Measurements from ENCODE around the gene MACROD1.

The MACROD1 gene

DNA sequence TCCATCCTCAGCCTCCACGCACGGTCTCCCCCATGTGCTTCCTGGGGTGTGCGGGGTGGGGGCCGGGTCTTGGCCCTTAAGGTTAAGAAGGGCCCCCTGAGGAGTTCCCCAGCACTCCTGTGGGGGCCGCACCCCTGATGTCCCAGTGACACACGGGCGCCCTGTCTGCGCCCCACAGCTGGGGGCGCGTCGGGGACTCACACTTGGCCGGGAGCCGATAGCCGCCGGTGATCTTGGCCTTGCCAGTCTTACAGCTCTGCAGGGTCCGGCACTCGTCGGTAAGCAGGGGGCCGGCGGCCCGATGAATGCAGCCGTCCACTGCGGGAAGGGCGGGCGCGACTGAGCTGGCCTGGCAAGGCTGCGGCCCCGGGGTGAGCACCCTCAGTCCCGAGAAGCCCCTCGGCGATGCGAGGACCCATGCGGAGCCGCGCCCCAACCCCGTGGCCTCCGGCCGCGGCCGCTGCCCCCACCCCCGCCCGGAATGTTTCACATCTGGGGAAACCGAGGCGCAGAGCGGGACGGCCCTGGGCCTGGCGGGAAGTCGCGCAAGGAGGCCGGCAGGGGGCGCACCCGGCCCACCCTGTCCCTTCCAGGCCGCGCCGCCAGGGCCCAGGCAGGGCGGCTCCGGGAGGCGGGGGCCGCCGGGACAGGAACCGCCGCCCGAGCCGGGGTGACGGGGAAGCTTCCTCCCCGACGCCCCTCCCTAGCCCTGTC lies 165.7 kb downstream of the MACROD1 start:
- Mint-ChIP-seq H3K27me3 (ENCODE audit: low read depth) (peaks cover 13% of the 10 kb centered on the region), H3K36me3 (ENCODE audit: low read depth) (peaks cover 29% of the 10 kb centered on the region)
- TF ChIP-seq, protein P1, sequence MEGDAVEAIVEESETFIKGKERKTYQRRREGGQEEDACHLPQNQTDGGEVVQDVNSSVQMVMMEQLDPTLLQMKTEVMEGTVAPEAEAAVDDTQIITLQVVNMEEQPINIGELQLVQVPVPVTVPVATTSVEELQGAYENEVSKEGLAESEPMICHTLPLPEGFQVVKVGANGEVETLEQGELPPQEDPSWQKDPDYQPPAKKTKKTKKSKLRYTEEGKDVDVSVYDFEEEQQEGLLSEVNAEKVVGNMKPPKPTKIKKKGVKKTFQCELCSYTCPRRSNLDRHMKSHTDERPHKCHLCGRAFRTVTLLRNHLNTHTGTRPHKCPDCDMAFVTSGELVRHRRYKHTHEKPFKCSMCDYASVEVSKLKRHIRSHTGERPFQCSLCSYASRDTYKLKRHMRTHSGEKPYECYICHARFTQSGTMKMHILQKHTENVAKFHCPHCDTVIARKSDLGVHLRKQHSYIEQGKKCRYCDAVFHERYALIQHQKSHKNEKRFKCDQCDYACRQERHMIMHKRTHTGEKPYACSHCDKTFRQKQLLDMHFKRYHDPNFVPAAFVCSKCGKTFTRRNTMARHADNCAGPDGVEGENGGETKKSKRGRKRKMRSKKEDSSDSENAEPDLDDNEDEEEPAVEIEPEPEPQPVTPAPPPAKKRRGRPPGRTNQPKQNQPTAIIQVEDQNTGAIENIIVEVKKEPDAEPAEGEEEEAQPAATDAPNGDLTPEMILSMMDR (IDR thresholded peaks at IDR 0.05; ENCODE audit: unreplicated experiment in 3 of 3): peak; percentile 77 to 87 (median 83)

DNA sequence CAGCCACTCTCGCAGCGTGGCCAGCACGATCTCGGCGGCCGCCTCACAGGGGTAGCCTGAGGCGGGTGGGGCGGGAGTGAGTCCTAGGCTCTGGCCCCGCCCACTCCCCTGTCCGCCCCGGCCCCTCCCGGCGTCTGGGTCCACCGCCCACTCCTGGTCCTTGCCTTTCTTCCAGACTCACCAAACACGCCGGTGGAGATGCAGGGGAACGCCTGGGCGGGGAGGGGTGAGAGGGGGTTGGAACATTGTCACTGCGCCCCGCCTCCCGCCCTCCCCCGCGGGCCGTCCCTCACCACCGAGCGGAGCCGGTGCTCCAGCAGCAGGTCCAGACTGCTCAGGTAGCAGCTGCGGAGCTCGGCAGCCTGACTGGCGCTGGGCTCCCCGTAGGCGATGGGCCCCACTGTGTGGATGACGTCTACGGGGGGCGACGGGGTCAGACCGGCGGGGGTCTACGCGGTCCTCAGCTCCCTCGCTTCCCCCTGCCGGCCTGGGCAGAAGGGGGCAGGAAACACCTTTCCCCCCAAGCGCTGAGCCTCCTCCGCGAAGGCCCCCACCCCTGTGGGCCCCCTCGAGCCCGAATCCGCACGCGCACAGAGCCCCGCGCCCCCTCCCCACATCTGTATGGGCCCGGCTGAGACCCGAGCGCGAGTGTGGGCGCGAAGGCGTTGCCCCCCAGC lies 166.4 kb downstream of the MACROD1 start:
- Mint-ChIP-seq H3K4me1 (peaks cover 30% of the 10 kb centered on the region), H3K4me3 (peak overlapping the region in 1 of 3 experiments; percentile 50), H3K27me3 (ENCODE audit: low read depth) (peaks cover 16% of the 10 kb centered on the region), H3K27ac (no peak overlapping the region), H3K36me3 (ENCODE audit: low read depth) (peaks cover 36% of the 10 kb centered on the region), H3K9me3 (no peaks in the 10 kb centered on the region)
- TF ChIP-seq, protein P1 (IDR thresholded peaks at IDR 0.05; ENCODE audit: unreplicated experiment in 3 of 3): no peak

More for the DNA sequence above, 165.7 kb downstream of the MACROD1 start:
- H3K4me3 Mint-ChIP-seq: peak overlapping the region in 1 of 3 experiments; percentile 50
- no peaks in the 10 kb centered on the region for H3K9me3 Mint-ChIP-seq
- H3K27ac Mint-ChIP-seq: no peak overlapping the region
- H3K4me1 Mint-ChIP-seq: peaks cover 30% of the 10 kb centered on the region

DNA sequence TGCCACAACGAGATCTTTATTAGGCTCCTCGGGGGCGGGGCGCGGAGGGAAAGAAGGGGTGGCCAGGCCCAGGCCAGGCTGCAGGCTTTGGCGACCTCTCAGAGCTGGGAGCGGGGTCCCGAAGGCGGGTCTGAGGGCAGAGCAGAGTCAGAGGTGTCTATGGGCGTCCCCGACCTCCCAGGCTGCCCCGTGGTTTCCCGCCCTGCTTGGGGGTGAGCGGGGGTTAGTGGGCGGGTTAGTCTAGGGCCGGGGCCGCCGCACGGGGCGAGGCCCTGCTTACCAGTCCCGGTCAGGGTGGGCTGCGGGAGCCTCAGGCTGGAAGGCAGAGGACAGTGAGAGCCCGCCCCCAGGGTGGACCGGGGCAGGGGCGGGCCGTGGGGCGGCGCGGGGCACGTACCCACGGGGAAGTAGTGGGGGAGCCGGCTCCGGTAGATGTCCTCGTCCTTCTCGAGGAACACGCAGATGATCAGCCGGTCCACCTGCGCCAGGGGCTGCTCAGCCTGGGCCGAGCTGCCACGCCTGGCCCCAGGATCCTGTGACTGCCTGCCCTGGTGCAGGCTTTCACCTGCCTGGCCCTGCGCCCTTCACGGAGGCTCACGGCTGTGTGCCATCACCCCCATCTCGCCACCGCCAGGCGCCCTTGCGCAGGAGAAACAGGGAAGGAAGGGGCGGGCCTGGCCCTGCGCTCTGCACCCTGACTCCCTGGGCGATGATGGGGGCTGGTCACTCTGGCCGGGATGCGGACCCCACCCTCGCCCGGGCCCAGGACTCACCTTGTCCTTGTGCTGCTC lies 167.2 kb downstream of the MACROD1 start:
- peaks cover 24% of the 10 kb centered on the region for H3K4me1 Mint-ChIP-seq
- peak overlapping the region in 1 of 3 experiments; percentile 28 for H3K27ac Mint-ChIP-seq
- no peaks in the 10 kb centered on the region for H3K9me3 Mint-ChIP-seq
- peaks cover 12% of the 10 kb centered on the region for H3K27me3 Mint-ChIP-seq (ENCODE audit: low read depth)
- peaks cover 40% of the 10 kb centered on the region for H3K36me3 Mint-ChIP-seq (ENCODE audit: low read depth)
- peak overlapping the region in 2 of 3 experiments; percentile 11 to 35 for H3K4me3 Mint-ChIP-seq
- TF ChIP-seq, protein P1 (IDR thresholded peaks at IDR 0.05; ENCODE audit: unreplicated experiment in 3 of 3): no peak

DNA sequence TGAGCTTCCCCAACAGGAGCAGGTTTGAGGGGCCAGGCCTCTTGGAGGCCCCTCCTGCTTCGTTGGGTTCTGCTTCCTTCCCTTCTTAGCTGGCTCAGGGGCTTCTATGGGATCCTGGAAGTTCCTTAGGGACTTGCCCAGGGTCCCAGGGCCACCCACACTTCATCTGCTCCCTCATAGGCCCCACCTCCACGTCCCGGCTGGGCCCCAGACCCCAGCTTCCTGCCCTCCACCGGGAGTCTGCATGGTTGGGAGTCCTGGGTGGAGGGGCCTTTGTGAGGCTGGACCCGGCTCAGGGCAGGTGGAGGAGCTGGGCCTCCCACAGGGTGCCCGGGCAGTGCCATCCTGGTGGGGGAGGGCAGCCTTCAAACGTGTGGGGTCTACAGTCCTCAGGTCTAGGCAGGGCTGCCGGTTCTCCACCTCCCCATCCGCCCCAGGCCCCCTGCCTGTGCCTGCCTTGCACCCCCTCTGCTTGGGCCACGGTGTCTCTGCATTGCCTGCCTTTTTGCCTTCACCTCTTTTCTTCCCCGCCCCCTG lies 168.0 kb downstream of the MACROD1 start:
- peaks cover 8% of the 10 kb centered on the region for H3K27me3 Mint-ChIP-seq (ENCODE audit: low read depth)
- peaks cover 15% of the 10 kb centered on the region for H3K4me1 Mint-ChIP-seq
- no peak overlapping the region for H3K4me3 Mint-ChIP-seq
- peaks cover 46% of the 10 kb centered on the region for H3K36me3 Mint-ChIP-seq (ENCODE audit: low read depth)
- H3K27ac Mint-ChIP-seq: no peak overlapping the region
- no peaks in the 10 kb centered on the region for H3K9me3 Mint-ChIP-seq
- TF ChIP-seq, protein P1 (IDR thresholded peaks at IDR 0.05; ENCODE audit: unreplicated experiment in 3 of 3): no peak

DNA sequence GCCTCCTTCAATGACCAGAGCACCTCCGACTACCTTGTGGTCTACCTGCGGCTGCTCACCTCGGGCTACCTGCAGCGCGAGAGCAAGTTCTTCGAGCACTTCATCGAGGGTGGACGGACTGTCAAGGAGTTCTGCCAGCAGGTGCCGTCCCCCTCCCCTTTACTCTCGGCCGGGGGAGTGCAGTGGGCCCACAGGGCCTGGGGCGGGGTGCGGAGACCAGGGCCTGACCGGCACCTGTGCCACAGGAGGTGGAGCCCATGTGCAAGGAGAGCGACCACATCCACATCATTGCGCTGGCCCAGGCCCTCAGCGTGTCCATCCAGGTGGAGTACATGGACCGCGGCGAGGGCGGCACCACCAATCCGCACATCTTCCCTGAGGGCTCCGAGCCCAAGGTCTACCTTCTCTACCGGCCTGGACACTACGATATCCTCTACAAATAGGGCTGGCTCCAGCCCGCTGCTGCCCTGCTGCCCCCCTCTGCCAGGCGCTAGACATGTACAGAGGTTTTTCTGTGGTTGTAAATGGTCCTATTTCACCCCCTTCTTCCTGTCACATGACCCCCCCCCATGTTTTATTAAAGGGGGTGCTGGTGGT lies 168.7 kb downstream of the MACROD1 start:
- Mint-ChIP-seq H3K4me3 (no peak overlapping the region), H3K4me1 (peaks cover 11% of the 10 kb centered on the region), H3K27ac (no peak overlapping the region), H3K27me3 (ENCODE audit: low read depth) (peaks cover 8% of the 10 kb centered on the region), H3K9me3 (no peaks in the 10 kb centered on the region), H3K36me3 (ENCODE audit: low read depth) (peaks cover 47% of the 10 kb centered on the region)
- TF ChIP-seq, protein P1 (IDR thresholded peaks at IDR 0.05; ENCODE audit: unreplicated experiment in 3 of 3): no peak

Data from nephron (organoid).